Breast epithelium (tissue), 4 donors: ENCODE data around the gene F2. TPM values are rescaled to one million over a fixed set of nuclear protein-coding genes. Genes with fewer than 3 reads are reported as not detected.

Experiments
- DNase-seq, 2 donors: peaks; one replicate each; pipeline ENCODE4 v3.0.0-alpha.2; 2019; ENCODE audit warnings: low spot score in 2 of 2
- H3K27ac ChIP-seq, 2 donors: fragments of 200-600 bp; sonication (generic) in 1 of 2; one replicate each; pipeline ENCODE4 v1.5.1; 2016 to 2019; ENCODE audit warnings: mild to moderate bottlenecking in 1 of 2
- H3K27me3 ChIP-seq, 2 donors: fragments of 200-600 bp; sonication (generic) in 1 of 2; one replicate each; pipeline versions ENCODE4 v1.5.1 to v1.6.0; 2017 to 2019; ENCODE audit warnings: control low read depth in 1 of 2, mild to moderate bottlenecking in 1 of 2
- H3K36me3 ChIP-seq: fragments of 200-600 bp; one replicate; pipeline ENCODE4 v1.5.1; 2019
- H3K4me1 ChIP-seq, 2 donors: fragments of 200-600 bp; sonication (generic); one replicate each; pipeline ENCODE4 v1.5.1; 2016 to 2019; ENCODE audit warnings: control low read depth in 1 of 2
- H3K4me3 ChIP-seq, 3 donors: fragments of 200-600 bp; sonication (generic); 1 replicate in 2 of 3; 2 replicates in 1 of 3; pipeline ENCODE4 v1.5.1; 2016 to 2019; ENCODE audit warnings: mild to moderate bottlenecking in 3 of 3, moderate library complexity in 2 of 3
- H3K9me3 ChIP-seq, 2 donors: fragments of 200-600 bp; sonication (generic) in 1 of 2; one replicate each; pipeline ENCODE4 v1.5.1; 2016 to 2019; ENCODE audit warnings: control low read depth in 1 of 2
- CTCF ChIP-seq, 3 donors: fragments of 450-650 bp; IDR thresholded peaks; one replicate each; pipeline ENCODE4 v1.5.1; 2016 to 2017; ENCODE audit warnings: antibody characterized with exemption in 3 of 3, mild to moderate bottlenecking in 3 of 3, moderate library complexity in 3 of 3
- POLR2A ChIP-seq: fragments of 450-650 bp; IDR thresholded peaks from one replicate; pipeline ENCODE4 v1.6.1; 2016; ENCODE audit warnings: antibody characterized with exemption, mild to moderate bottlenecking, moderate library complexity
- POLR2AphosphoS5 ChIP-seq, 3 donors: sonication (generic); formaldehyde crosslinking; IDR thresholded peaks; one replicate each; pipeline ENCODE4 v1.6.1; 2017; ENCODE audit warnings: antibody characterized with exemption in 3 of 3
- intact Hi-C: fragments of 100-400 bp; cut with DNase I; formaldehyde crosslinking; loops from one replicate; pipeline ENCODE4 v1.15.1; 2023; ENCODE audit warnings: low total_unique reads
- total RNA-seq, 3 donors: library from RNA; depleted of rRNA; stranded (reverse); fragments of >200 nt; gene quantifications; one replicate each; pipeline ENCODE4 v1.1.0, GENCODE V29; 2016

Gene F2
- total RNA-seq, 3 donors from 2014 or later = not detected

DNA sequence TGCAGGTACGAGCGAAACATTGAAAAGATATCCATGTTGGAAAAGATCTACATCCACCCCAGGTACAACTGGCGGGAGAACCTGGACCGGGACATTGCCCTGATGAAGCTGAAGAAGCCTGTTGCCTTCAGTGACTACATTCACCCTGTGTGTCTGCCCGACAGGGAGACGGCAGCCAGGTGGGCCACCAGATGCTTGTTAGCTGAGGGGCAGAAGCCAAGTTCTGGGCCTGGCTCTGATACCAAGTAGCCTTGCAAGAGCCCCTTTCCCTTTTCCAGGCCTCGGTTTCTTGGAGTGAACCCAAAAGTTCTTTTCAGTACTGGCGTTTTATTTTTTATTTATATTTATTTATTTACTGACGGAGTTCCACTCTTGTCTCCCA lies 9.6 kb downstream of the F2 start:
- Histone ChIP-seq H3K4me3 (no peak overlapping the region), H3K27ac (no peak overlapping the region), H3K27me3 (no peaks in the 10 kb centered on the region), H3K36me3 (no peaks in the 10 kb centered on the region), H3K4me1 (no peaks in the 10 kb centered on the region), H3K9me3 (no peaks in the 10 kb centered on the region)
- intact Hi-C loops = no loop called here
- TF ChIP-seq POLR2AphosphoS5 (IDR thresholded peaks at IDR 0.05) (no peak), CTCF (IDR thresholded peaks at IDR 0.05) (no peak), POLR2A (no peak)
- DNase-seq = no peak

- H3K4me3 ChIP-seq = no peak overlapping the region
- intact Hi-C loops = no loop called here
- no peaks in the 10 kb centered on the region for H3K27me3 ChIP-seq
- no peak for DNase-seq
- no peaks in the 10 kb centered on the region for H3K36me3 ChIP-seq
- TF ChIP-seq CTCF (IDR thresholded peaks at IDR 0.05) (no peak), POLR2AphosphoS5 (IDR thresholded peaks at IDR 0.05) (no peak), POLR2A (no peak)
- no peak overlapping the region for H3K27ac ChIP-seq
- H3K9me3 ChIP-seq = no peaks in the 10 kb centered on the region
- no peaks in the 10 kb centered on the region for H3K4me1 ChIP-seq
These were observed 10.4 kb downstream of the F2 start for GRCh38 chr11:46729110-46730027.

DNA sequence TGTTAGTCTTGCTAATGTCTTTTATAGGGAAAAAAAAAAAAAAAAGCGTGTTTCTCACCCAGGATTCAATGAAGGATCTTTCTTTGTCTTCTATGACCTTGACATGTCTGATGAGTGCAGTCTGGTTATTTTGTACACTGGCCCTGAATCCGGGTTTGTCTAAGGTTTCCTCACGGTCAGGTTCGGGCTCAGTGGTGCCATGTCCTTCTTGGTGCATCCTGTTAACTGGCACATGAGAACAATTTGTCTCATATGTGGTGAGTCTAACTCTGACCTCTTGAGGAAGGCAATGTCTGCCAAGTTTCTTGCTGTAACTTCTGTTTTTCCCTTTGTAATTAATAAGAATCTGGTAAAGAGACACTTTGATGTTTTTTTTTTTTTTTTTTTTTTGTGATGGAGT lies 12.5 kb downstream of the F2 start:
- no peak for DNase-seq
- no peak for TF ChIP-seq POLR2AphosphoS5 (IDR thresholded peaks at IDR 0.05)
- TF ChIP-seq CTCF (IDR thresholded peaks at IDR 0.05) = no peak
- no peak for TF ChIP-seq POLR2A
- Histone ChIP-seq H3K27ac (no peak overlapping the region), H3K36me3 (no peaks in the 10 kb centered on the region), H3K4me3 (no peak overlapping the region), H3K4me1 (no peaks in the 10 kb centered on the region), H3K9me3 (no peaks in the 10 kb centered on the region), H3K27me3 (no peaks in the 10 kb centered on the region)
- intact Hi-C loops = no loop called here

GRCh38 chr11:46733234-46733633 lies 14.2 kb downstream of the F2 start:
- no peak for DNase-seq
- Histone ChIP-seq H3K27ac (no peak overlapping the region), H3K4me3 (no peak overlapping the region), H3K9me3 (no peaks in the 10 kb centered on the region), H3K36me3 (no peaks in the 10 kb centered on the region), H3K27me3 (no peaks in the 10 kb centered on the region), H3K4me1 (no peaks in the 10 kb centered on the region)
- TF ChIP-seq POLR2AphosphoS5 (IDR thresholded peaks at IDR 0.05) (no peak), POLR2A (no peak), CTCF (IDR thresholded peaks at IDR 0.05) (no peak)
- intact Hi-C loops = no loop called here

DNA sequence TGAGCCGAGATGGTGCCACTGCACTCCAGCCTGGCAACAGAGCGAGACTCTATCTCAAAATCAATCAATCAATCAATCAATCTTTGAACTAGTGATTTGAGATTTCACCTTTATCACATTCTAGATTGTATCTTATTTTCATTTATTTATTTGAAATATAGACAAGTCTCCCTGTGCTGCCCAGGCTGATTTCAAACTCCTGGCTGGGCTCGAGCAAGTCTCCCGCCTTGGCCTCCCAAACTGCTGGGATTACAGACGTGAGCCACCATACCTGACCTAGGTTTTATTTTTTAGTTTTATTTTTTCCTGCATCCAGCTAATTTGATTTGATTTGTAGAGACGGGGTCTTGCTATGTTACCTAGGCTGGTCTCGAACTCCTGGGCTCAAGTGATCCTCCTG lies 17.1 kb downstream of the F2 start:
- Histone ChIP-seq H3K9me3 (no peaks in the 10 kb centered on the region), H3K27me3 (no peaks in the 10 kb centered on the region), H3K4me1 (no peaks in the 10 kb centered on the region), H3K27ac (no peak overlapping the region), H3K4me3 (no peak overlapping the region), H3K36me3 (no peaks in the 10 kb centered on the region)
- intact Hi-C loops = no loop called here
- DNase-seq = no peak
- TF ChIP-seq POLR2A (no peak), CTCF (IDR thresholded peaks at IDR 0.05) (no peak), POLR2AphosphoS5 (IDR thresholded peaks at IDR 0.05) (no peak)
